GM19372 (cell line): ENCODE measurements around the gene IQCE.
A peak's percentile ranks its signal among the peaks of the same experiment; 100 is the strongest.

ENCODE experiments used
- ATAC-seq: cut with Tn5 transposase; IDR thresholded peaks from one replicate; pipeline ENCODE4 v1.9.1; 2021; ENCODE audit warnings: mild to moderate bottlenecking, low read depth, moderate library complexity; ENCODE audit not compliant: unreplicated experiment

Gene IQCE, protein sequence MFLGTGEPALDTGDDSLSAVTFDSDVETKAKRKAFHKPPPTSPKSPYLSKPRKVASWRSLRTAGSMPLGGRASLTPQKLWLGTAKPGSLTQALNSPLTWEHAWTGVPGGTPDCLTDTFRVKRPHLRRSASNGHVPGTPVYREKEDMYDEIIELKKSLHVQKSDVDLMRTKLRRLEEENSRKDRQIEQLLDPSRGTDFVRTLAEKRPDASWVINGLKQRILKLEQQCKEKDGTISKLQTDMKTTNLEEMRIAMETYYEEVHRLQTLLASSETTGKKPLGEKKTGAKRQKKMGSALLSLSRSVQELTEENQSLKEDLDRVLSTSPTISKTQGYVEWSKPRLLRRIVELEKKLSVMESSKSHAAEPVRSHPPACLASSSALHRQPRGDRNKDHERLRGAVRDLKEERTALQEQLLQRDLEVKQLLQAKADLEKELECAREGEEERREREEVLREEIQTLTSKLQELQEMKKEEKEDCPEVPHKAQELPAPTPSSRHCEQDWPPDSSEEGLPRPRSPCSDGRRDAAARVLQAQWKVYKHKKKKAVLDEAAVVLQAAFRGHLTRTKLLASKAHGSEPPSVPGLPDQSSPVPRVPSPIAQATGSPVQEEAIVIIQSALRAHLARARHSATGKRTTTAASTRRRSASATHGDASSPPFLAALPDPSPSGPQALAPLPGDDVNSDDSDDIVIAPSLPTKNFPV

DNA sequence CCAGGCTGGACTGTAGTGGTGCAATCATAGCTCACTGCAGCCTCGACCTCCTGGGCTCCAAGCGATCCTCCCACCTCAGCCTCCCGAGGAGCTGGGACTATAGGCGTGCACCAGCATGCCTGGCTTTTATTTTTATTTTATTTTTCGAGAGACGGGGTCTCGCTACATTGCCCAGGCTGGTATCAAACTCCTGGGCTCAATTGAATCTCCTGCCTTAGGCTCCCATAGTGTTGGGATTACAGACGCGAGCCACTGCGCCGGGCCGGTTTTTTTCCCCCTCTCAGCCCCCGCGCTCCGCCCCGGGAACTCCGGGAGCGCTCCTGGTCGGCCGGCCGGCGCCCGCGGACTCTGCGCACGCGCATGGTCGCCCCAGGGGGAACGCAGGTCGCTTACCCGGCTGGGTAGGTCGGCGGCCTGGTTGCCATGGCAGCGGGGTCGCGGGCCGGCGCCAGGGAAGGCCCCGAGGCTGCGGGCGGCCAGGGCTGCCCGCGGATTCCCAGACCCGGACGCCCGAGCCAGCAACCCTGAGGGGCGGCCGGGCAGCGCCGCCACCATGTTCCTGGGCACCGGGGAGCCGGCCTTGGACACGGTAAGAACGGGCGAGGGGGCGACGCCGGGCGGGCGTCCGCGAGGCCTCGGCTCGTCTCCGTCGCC is at the start of gene IQCE:
Gene IQCE (plus strand): TSS at position 351 of the 654 bp plus-strand sequence. CDS start 203 bp downstream, at position 554.
- peak; percentile 53 for ATAC-seq

DNA sequence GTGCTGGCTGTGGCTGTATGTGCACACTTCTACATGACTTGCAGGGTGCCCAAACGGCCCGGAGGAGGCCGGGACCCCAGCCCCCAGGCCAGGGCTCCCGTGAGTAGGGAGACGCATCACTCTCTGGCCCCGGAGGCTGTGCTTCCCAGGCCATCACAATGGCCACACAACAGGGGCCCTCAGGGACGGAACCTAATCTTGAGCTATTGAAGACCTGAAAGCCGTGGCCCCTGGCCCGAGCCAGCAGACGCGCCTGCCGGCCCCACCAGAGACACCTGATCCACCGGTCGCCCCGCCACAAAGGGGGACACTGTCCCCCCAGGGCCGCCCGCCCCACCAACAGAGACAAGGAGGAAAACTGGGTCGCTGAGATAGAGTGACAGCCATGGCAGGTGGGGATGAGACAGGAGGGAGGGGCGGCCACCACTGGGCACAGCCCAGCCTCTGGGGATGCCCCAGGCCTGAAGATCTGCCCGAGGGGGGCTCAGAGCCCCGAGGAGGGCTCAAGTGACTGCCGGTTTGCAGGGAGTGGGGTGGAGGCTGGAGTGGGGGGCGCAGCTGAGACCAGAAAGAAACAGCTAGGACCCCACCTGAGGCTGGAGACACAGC is 49.4 kb upstream of the IQCE start:
- ATAC-seq, result no peak

DNA sequence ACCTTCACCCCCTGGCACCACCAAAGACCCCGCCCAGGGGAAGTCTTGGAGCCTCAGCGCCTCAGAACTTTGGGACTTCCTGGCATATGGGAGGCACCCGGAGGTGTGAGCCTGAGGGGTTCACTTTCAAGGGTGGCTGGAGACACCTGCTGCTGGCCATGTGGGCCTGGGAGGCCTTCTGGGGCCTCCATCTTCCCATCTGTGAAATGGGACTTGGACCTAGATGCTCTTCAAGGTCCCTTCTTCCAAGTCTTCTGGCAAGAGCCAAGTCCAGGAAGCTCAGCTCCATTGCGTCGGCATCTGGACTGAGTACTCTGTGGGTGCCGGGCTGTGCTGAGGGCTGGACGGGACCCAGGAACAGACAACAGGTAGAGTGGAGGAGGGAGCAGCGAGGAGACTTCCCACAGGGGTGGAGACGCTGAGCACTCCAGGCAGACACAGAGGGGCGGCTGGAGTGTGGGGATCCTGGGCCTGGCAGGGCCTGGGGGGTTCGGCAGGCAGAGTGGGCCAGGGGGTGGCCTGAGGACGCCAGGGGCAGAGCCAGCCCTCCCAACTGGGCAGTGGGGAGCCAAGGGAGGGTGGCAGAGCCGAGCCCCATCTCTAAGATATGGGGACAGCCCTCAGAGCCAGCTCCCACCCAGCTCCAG is 48.5 kb upstream of the IQCE start:
- ATAC-seq, result no peak

DNA sequence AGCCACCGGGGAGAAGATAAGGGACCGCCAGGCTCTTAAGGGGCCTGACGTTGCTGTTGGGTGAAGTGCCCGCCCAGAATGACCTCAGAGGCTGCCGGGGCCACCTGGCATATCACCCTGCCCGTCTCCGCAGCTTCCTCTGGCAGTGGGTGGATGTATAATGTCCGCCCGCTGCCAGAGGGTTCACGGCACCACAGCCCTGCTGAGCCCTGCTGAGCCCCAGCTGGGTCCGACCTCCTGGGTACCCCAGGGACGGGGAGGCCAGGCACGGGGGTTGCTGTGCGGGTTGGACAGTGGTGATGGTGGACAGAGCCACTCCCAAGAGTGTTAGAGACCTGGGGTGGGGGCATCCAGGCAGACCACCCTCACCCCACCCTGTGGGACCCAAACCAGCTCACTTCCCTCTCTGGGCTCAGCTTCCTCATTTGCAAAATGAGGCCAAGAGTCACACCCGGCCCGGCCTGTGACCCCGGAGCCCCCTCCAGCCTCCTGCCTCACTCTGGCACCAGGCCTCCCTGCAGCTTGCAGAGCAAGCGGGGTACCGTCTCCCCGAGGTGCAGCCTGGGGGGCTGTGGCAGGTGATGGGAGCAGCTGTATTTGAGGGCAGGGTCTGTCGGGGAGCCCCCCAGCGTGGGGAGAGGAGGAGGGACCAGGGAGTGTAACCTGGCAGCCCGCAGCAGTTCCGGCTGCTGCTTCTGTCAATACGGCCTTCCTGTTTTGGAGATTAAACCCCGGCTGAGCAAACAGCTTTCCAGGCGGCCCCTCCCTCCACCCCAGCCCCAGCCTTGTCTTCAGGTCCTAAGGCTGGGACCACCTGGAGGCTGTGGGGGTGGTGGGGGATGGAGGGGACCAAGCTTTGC is 47.6 kb upstream of the IQCE start:
- ATAC-seq, result no peak

DNA sequence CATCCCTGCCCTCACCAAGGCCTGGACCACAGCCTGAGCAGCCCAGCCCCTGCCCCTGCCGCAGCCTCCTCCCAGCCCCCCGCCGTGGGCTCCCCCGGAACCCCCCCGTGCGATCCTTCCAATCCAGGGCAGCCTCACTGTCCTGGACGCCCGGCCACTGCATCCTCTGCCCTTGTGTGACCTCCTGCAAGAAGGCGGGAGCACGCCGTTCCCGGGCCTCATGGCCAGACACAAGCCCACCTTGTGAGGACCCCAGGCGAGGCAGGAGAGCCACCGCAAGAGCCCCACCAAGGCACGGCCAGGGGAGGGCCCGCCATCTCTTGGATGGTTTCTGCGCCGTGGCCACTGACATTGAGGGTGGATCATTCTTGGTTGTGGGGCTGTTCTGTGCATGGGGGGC is 47.0 kb upstream of the IQCE start:
- ATAC-seq, result no peak

DNA sequence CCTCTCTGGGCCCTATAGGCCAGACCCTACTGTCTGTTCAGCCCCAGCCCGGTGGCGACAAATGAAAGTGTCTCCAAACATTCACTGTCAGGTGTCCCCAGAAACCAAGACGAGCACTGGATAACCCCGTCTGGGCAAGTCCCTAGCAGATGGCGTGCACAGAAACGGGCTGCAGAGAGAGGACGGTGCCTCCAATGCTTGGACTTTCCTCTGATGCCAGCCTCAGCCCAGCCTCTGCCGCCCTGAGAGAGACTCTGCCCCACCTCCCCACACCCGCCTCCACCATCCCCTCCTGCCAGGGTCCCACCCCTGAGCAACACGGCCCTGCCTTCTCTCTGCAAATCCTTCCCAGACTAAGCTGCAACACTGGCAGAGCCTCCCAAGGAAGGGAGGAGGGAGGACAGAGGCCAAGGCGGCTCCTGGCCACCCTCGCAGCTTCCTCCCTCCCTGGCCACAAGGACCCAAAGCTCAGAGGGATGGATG is 46.6 kb upstream of the IQCE start:
- no peak for ATAC-seq

DNA sequence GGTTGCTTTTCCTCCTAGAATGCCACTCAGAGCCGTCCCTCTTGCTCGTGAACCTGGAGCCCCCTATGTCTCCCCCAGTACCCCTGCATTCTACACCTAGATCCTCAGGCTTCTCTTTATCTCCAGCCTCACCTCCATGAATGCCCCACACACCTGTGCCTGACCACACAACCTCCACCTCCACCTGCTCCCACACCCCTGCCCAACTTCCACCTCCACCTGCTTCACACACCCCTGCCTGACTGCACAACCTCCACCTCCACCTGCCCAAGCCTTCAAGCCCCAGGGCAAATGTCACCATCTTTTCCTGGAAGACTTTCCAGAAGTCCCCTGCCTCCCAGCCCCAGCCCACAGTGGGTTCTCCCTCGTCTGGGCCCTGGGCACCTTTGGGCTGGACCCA is 46.1 kb upstream of the IQCE start:
- ATAC-seq, result no peak

DNA sequence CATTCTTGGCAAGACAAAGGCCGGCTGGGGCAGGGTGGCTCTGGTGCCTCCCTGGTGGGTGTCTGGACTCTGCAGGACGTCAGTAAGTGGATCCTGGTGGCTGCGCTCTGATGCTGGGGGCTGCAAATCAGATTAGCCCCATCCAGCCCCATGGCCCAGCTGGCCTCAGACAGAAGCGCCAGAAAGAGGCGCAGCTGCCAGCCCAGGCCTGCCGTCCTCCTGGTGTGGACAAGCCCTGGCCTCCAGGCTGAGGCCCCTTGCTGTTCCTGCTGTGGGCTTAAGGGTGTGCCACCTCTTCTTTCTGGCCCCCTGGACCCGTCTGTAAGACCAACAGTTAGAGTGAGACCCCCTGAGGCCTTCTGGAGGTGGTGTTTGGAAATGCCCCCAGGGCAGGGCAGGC is 45.1 kb upstream of the IQCE start:
- no peak for ATAC-seq

DNA sequence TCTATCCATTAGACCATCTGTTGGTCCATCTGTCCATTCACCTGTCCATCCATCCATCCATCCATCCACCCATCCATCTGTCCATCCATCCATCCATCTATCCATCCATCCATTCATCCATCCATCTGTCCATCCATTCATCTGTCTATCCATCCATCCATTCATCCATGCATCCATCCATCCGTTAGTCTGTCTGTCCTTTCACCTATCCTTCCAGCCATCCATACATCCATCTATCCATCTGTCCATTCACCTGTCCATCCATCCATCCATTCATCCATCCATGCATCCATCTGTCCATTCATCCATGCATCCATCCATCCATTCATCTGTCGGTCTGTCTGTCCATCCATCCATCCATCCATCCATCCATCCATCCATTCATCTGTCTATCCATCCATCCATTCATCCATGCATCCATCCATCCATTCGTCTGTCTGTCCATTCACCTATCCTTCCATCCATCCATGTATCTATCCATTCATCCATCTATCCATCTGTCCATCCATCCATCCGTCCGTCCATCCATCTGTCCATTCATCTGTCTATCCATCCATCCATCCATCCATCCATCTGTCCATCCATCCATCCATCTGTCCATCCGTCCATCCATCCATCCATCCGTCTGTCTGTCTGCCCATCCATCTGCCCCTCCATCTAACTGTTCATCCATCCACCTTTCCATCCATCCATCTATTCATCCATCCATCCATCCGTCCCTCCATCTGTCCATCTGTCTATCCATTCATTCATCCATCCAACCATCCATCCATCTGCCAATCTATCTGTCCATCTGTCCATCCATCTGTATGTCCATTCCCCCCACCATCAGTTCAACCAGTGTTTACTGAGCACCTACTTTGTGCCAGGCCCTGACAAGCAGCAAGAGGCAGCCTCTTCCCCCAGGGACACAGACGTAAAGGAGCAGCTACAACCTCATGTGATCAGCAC is 44.0 kb upstream of the IQCE start:
- ATAC-seq, result no peak

DNA sequence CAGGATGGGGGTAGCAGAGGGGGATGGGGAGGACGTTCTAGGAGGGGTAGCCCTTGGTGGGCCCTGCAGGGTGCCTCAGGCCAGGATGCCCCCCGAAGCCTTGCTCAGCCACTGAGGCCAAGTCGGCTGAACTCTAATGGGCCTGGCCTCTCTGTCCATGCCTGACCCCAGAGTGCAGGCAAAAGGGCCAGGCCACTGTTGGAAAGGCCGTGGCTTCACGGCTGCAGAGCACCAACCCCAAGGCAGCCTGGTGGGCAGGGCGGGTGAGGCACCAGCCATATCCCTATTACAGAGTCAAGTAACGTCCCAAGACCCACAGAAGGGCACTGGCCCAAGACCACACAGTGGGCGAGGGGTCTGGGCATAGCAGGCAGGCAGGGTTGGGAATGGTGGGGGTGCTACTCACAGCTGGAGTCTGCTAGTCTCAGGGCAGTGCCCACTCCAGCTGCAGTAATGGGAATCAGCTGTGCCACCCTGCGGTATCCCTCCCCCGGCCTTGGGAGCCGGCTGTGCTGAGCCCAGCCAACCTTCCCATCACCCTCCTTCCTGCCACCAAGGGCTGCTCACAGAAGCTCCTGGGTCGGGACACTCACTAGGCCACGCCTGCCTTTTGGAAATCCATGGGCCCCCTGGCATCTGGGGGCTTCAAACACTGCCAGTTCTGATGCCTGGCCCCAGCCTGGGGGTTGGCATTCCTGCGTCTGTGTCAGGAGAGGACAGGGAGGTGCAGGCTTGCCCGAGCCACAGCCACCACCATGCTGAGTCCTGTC is 43.2 kb upstream of the IQCE start:
- ATAC-seq, result no peak

DNA sequence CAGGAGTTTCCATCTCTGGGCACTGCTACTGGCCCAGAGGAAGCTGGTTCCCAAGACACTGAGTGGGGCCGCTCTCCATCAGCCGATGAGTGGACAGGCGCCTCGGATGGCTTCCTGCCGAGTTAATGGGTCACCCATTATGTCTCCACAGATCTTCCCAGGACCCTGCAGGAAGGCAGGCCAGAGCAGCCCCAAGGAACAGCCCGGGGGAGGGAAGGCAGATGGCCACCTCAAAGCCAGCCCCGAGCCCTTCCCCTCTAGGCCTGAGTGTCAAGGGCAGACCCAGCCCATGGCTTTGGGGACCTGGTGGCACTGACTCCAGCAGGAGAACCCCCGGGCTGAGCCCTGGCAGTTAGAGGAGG is 42.6 kb upstream of the IQCE start:
- no peak for ATAC-seq

DNA sequence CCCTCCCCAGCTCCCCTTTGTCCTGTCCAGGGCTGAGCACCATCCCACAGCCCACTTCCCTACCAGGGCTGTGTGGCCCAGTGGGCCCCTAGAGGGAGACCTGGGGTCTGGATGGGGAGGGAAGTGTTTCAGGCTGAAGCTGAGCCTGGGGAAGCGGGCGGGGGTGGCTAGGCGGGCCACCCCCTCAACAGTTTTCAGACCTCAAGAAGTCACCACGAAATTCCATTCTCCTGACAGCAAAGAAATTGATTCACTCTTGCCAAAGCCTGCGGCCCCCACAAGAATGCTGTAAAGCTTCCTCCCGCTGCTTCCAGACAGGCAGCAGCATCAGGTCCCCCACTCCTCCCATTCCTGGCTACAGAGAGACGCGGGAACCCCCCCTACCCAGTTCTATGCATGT is 41.8 kb upstream of the IQCE start:
- no peak for ATAC-seq

DNA sequence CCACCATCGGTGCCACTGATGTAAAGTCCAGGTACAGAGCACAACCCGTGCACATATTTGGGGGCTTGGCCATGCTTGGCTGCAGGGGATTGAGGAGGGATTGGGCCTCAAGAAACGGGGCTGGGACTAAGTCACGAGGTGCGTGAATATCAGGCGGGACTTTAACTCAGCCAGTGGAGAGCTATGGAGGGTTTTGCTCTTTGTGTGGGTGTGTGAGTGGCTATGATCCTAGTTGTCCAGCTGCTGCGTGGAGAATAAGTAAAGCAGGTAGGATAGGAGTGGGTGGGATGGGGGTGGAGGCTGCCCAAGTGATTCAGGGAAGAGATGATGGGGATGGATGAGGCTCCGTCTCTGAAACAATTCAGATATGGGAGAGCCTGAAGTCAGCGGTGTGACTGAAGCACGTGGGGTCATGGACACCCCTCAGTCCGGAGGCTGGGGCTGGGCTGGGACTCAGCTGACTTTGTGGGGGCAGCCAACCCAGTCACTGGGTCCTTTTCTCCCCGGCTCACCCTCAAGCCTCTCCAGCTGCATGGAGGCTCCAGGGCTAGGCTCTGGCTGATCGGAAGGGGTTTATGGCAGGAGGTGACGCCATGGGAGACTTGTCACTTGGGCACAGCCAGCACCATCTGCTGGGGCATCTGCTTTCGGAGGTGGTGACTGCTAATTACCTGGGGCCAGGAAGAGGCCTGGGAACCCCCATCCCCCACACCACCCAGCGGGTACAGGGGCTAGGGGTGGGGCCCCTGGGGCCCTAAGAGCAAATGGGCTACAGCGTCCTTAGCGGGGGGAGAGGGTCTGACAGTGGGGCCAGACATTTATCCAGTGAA is 40.9 kb upstream of the IQCE start:
- no peak for ATAC-seq

DNA sequence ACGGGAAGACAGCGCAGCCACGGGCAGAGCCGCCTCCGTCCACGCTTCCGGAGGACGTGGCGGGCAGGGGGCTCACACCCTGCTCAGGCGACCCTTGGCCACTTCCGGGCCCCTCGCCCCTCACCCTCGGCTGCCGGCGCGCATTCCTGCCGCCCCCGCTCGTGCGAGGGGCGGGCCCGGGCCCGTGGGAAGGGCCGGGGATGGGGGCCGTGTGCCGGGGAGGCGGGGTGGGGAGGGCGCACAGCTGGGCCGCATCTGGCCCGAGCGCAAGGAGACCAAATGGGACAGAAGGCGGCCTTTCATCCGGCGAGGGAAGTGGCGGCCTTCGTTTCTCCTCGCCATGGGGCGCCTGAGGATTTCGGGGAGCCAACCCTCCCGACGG is 40.1 kb upstream of the IQCE start:
- ATAC-seq, result no peak

DNA sequence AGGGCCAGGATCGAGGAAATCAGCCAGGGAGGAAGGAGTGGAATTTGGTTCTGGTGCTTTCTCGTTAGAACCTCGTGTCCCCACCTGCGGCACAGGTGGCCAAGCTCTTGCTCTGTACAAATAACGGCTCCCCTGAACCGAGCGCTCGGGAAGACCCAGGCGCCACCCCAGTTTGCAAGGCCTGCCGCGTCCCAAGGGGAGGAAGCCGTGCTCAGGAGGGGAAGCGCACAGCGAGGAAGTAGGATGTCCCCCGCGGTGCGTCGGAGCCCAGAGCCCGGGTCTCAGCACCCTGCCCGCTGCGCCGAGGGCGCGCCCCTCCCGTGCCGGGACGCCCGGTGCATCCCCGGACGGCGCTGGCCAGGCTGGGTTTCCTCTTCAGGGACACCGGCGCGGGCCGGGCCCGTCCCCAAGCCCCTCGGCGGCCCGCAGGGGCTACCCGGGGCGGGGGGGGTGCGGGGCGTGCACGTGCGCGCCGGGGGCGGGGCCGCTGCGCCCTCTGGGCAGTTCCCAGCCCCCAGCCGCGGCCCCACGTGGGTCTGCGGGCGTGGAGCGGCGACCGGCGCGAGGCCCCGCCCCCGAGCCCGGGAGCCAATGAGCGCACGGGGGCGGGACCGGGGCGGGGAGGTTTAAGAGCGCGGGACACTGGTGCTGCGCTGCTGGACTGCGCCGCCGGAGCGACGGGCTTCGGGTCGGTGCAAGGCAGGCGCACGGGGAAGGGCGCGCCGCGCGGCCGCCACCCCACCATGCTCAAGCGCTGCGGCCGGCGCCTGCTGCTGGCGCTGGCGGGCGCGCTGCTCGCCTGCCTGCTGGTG is 39.5 kb upstream of the IQCE start, which contains the start of gene LFNG:
Gene LFNG (plus strand): TSS at position 656 of the 812 bp plus-strand sequence. CDS start 88 bp downstream, at position 744.
- peak; percentile 84 for ATAC-seq
